GM21526 (cell line): ENCODE data around the gene ZNF615.
"Not testable (repeated sequence)": the region's sequence is repeated elsewhere in the genome, so short reads cannot be mapped to it uniquely, and the experiment has no call there.

ENCODE experiments used
- ATAC-seq: cut with Tn5 transposase; IDR thresholded peaks from one replicate; pipeline ENCODE4 v1.9.1; 2021; ENCODE audit warnings: moderate library complexity; ENCODE audit not compliant: unreplicated experiment, low FRiP score

The ZNF615 gene

DNA sequence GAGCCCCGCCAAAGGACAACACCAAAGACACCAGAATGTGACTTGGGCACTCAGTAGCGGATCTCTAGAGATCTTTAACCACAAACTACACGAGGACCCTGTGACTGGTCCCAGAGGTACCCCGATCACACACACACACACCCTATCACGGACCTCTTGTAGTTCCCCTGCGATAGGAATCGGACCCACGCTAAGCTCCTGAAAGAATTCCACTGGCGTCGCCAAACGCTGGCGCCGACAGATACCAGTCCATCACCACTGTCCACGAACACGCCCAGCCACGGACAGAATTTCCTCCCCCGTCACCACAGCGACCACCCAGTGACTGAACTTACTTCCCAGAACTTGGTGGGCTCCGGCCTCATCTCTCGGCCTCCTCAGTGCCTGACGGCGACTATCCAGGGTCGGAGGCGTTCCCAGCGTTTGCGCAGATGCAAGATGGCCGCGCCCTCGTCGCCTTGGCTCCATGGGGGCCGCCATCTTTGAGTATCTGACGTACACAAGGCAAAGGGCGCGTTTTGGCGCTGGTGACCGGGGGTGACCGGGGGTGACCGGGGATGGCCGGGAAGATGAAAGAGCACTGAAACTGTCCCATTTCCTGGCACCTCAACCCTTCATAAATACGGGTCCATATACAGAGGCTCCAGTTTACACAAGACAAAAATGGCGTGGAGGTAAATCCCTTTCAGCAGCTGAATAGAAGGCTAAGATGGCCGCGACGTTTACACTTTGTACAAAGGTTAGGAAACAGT lies at the start of gene ZNF615:
ZNF615 (minus strand) TSS at position 406 of the 752 bp plus-strand sequence. CDS start 4,500 bp downstream, outside the sequence.
- ATAC-seq, result peak; percentile 75

DNA sequence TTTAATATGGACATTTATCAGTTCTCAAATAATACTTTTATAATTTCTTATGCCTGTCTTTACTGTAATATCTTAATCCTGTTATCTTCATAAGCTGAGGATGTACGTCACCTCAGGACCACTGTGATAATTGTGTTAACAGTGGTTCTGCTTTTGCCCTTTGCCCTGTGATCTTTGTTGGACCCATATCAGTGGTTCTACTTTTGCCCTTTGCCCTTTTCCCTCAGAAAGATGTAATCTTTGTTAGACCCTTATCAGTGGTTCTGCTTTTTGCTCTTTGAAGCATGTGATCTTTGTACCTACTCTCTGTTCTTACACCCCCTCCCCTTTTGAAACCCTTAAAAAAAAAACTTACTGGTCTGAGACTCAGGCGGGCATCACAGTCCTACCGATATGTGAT lies 48.5 kb upstream of the ZNF615 start:
- ATAC-seq, result not testable (repeated sequence)

DNA sequence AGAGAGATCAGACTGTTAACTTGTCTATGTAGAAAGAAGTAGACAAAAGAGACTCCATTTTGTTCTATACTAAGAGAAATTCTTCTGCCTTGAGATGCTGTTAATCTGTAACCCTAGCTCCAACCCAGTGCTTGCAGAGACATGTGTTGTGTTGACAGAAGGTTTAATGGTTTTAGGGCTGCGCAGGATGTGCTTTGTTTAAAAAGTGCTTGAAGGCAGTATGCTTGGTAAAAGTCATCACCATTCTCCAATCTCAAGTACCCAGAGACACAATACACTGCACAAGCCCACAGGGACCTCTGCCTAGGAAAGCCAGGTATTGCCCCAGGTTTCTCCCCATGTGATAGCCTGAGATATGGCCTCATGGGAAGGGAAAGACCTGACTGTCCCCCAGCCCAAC lies 43.7 kb upstream of the ZNF615 start:
- not testable (repeated sequence) for ATAC-seq

DNA sequence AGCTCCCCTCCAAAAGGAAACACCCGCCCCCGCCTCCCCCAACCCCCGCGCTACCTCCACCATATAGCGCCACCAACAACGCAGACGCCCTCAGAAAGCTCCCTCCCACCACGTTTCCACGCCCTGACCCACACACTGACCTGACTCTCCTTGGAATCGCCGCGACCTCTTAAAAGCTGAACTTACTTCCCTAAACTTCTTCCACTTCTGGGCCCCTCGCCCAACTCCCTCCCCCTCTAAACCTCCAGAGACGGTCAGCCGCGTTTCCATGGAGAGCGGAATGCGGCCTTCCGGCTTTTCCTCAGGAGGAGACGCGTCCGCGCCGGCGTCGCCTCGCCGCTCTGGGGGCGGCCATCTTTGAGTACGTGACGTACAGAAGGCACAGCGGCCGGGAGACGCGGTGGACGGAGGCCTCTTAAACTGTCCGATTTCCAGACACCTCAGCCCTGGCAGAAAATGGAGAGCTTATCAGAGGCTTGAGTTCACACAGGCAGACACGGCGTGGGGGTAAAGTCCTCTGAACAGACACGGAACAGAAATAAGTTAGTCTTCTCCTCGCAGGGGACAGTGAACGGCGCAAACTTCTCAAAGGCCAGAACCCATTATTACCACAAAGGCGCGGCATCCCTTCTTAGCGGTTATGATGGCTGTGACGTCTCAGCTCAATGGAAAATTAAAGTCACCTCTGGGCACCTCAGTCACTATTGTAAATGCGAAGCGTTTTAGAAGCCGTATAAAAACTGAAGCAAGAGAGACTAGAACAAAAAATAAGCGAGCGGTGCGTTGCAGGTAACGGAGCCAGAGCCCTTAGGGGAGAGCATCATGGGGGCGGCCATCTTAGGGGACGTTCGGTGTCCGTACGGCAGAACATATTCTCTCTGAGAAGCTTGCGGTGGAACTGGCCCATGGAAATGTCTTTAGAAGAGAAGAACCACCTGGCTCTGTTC lies 40.8 kb upstream of the ZNF615 start, which contains the start of gene ZNF432:
ZNF432 (minus strand) TSS at position 284 of the 947 bp plus-strand sequence. CDS start 1,970 bp downstream, outside the sequence.
- peak; percentile 80 for ATAC-seq

DNA sequence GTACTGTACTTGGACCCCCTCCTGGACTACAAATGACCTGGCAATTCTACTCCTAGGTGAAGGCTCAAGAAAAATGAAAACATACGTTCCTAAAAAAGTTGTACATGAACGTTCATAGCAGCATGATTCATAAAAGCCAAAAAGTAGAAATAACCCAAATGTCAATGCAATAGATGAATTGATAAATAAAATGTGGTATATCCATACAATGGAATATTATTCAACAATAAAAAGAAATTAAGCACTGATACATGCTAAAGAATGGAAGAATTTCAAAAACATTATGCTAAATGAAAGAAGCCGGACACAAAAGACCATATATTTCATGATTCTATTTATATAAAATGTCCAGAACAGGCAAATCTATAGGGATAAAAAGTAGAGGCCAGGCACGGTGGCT lies 31.2 kb upstream of the ZNF615 start:
- ATAC-seq, result no peak

DNA sequence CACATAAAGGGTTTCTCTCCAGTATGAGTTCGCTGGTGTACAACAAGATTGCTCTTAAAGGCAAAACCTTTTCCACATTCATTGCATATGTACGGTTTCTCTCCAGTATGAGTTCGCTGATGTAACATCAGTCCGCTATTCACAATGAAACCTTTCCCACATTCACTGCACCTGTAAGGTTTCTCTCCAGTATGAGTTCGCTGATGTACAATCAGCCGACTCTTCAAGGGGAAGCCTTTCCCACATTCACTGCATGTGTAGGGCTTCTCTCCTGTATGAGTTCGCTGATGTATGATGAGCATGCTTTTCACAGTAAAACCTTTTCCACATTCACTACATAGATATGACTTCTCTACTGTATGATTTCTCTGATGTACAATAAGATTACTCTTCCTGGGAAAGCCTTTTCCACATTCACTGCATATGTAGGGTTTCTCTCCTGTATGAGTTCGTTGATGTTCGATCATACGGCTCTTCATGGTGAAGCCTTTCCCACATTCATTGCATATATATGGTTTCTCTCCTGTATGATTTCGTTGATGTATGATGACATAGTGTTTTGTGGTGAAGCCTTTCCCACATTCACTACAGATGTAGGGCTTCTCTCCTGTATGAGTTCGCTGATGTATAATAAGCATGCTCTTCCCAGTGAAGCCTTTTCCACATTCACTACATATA lies 26.2 kb upstream of the ZNF615 start:
- ATAC-seq, result no peak

DNA sequence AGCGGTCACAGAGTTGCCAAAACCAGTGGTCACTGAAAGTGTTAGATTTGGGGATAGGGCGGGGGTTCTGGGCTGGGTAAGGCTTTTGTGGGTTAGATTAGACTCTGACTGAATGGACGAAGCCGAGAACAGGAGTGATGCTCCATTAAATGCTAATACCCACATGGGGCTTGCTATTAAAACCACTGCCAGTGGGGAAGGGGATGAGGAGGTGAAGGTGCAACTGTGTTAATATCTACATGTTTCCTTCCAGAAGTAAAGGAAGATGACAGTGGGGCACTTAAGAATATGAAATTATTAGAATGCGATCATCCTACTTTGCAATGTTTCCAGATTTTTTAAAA lies 20.7 kb upstream of the ZNF615 start:
- ATAC-seq, result peak; percentile 21

DNA sequence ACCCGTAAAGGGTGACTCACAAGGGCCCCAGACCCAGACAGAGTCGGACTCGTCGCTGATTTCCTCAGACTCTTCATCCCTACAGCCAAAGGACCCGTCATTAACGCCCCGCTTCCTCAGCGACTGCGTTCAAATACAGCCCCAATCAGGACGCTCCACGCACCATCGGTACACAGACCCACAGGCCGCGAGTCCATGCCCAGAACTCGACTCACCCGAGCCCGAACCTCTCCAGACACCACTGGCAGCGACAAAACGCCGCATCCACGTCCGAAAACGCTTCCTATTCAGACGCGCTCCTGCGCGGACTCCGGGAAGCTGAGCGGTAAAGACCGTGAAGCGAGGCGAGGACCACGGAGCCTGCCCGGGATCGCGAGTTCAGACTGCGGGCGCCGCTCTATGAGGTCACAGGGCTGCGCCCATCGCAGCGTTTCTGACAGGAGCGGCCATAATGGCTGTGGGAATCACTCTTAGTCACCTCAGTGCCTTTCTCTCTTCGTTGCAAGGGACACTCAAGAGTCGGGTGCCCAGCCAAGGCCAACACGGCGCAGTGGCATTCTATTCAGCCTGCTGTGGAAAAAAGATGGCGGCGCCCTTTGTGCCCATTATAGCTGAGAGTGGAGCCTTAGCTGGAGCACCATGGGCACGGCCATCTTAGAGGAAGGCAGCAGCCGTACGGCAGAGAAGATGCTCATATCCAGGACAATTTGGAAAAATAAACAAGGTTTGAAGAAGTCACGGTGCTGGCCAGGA lies 20.2 kb upstream of the ZNF615 start, which contains the start of gene ZNF614:
ZNF614 (minus strand) TSS at position 353 of the 753 bp plus-strand sequence. CDS start 2,634 bp downstream, outside the sequence.
- ATAC-seq, result peak; percentile 78

DNA sequence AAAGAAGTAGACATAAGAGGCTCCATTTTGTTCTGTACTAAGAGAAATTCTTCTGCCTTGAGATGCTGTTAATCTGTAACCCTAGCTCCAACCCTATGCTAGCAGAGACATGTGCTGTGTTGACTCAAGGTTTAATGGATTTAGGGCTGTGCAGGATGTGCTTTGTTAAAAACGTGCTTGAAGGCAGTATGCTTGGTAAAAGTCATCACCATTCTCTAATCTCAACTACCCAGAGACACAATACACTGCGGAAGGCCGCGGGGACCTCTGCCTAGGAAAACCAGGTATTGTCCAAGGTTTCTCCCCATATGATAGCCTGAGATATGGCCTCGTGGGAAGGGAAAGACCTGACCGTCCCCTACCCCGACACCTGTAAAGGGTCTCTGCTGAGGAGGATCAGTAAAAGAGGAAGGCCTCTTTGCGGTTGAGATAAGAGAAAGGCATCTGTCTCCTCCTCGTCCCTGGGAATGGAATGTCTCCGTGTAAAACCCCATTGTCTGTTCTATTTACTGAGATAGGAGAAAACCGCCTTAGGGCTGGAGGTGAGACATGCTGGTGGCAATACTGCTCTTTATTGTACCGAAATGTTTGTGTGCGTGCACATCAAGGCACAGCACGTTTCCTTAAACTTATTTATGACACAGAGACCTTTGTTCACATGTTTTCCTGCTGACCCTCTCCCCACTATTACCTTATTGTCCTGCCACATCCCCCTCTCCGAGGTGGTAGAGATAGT lies 18.4 kb upstream of the ZNF615 start:
- ATAC-seq, result not testable (repeated sequence)

DNA sequence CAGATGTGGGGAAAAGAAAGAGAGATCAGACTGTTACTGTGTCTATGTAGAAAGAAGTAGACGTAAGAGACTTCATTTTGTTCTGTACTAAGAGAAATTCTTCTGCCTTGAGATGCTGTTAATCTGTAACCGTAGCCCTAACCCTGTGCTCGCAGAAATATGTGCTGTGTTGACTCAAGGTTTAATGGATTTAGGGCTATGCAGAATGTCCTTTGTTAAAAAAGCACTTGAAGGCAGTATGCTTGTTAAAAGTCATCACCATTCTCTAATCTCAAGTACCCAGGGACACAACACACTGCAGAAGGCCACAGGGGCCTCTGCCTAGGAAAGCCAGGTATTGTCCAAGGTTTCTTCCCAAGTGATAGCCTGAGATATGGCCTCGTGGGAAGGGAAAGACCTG lies 16.5 kb upstream of the ZNF615 start:
- not testable (repeated sequence) for ATAC-seq

DNA sequence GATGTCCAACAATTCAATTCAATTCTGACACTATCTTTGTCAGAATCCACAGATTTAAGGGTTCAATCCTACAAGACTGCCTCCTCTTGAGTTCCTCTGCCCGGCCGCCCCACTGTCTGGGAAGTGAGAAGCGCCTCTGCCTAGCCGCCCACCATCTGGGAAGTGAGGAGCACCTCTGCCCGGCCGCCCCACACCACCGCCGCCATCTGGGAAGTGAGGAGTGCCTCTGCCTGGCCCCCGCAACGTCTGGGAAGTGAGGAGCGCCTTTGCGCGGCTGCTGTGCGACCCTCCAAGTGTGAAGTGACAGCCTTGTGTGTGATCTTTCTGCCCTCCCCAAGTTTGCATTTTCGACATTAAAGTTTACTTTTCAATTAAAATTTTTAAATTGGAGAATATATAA lies 14.2 kb upstream of the ZNF615 start:
- no peak for ATAC-seq

DNA sequence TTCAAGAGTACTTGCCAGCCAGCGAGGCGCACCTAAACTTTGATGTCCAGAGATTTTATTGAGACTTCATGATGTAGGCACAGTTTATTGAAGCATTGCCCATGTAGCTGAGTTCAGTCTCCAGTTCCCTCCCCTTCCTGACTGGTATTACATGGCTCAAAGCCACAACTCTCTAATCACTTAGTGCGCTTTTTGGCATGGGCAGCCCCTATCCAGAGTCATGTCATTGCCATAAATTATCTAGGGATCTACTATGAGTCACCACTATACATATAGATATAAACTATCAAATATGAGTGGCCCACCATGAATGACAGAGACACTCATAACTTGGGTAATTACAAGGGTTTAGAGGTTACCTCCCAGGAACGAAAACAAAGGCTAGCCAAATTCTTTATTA lies 12.5 kb upstream of the ZNF615 start:
- ATAC-seq, result no peak

DNA sequence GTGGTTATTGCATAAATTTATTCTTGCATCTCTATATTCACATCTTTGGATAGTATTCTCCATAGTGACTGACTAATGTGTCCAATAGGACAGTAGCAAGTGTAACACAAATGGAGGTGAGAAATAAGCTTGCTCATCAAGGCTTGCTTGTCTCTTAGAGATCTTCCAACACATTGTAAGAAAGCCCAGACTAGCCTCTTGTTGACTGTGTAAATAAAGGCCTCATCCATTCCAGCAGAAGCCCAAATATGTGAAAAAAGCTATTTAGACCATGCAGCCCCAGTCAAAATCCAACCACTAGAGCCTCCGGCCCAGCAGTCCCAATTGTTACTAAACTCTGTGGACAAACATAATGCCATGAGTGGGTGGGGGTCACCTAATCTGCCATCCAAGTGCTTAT lies 2.7 kb upstream of the ZNF615 start:
- no peak for ATAC-seq

DNA sequence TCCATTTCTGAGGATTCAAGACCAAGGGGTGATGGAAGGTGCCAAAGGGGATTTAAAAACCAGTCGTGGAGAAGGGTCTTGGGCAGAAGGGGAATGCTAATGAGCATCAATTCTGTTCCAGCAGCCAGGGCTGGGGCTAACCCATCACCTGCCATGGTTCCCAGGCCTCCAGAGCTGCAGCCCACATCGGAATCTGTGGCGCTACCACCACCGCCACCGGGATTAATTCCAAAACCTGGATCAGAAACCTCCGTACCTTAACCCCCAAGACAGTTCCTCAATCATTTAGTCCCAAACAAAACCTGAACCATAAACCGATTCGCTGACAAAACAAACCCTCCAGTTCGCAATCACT lies 583 bp downstream of the ZNF615 start:
- ATAC-seq, result no peak

DNA sequence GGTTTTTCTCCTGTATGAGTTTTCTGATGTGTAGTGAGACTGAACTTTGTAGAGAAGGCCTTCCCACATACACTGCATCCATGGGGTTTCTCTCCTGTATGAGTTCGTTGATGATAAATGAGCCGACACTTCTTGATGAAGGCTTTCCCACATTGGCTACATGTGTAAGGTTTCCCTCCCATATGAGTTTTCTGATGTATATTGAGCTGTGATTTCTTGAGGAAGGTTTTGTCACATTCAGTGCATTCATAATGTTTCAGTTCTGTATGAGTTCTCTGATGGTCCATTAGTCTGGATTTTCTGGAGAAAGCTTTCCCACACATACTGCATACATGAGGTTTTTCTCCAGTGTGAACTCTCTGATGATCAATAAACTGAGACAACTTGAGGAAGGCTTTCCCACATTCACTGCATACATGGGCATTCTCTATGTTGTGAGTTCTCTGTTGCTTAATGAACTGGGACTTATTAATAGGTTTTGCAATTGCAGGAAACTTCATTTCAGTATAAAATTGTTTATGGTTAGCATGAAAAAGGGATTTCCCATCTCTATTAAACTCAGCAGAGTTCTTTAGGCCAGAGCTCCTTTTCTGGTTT lies 13.9 kb downstream of the ZNF615 start:
- ATAC-seq, result no peak

DNA sequence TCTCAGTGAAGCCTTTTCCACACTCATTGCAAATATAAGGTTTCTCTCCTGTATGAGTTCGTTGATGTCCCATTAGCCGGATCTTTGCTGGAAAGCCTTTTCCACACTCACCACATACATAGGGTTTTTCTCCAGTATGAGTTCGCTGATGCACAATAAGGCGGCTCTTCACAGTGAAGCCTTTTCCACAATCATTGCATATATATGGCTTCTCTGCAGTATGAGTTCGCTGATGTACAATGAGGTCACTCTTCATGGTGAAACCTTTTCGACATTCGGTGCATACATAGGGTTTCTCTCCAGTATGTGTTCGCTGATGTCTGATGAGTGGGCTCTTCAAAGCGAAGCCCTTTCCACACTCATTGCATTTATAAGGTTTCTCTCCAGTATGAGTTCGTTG lies 14.6 kb downstream of the ZNF615 start:
- ATAC-seq, result no peak

DNA sequence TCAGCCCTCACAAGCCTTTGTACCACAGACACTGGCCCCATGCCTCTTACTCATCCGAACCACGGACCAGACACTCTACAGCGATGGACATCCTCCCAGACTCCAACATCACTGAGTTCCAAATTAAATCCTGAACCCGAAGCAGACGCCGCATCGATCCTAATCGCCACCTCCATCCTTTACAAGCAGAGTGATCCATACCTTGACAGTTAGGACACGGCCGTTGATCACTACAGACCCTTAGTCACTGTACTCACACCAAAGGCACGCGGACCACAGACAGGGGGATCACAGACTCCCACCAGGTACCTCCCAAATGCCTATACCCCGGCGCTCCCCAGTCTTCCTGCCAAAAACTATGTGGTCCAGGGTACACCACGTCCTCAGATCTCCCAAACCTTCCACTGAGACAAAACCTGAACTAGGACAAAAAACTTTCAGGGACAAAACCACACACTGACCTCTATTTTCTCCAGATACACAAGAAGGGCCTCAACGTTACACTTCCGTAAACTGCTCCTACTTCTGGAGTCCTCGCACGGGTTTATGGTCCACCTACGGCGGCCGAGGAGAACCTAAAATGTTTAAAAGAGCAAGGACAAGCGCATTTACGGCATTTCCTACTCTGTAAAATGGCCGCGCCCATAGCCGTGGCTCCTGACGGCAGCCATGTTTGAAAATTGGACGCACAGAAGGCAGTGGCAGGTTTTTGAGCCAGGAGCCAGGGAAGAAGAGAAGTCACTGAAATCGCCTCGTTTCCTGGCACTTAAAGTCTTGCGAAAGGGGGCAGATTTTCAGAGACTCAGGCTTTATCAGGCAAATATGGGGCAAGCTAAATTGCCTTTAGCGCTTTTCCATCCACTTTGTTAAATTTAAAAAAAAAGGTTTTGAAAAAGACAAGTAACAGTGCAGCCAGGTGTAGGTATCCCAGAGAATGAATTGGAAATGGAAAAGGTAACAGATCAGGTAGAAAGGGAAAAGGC lies 21.4 kb downstream of the ZNF615 start, which contains the start of gene ZNF350:
ZNF350 (minus strand) TSS at position 532 of the 983 bp plus-strand sequence. CDS start 12,480 bp downstream, outside the sequence.
- ATAC-seq, result peak; percentile 77

DNA sequence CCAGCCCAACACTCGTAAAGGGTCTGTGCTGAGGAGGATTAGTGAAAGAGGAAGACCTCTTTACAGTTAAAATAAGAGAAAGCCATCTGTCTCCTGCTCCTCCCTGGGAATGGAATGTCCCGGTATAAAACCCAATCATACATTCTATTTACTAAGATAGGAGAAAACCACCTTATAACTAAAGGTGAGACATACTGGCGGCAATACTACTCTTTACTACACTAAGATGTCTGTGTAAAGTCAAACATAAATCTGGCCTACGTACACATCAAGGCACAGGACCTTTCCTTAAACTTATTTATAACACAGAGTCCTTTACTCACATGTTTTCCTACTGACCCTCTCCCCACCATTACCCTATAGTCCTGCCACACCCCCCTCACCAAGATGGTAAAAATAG lies 24.6 kb downstream of the ZNF615 start:
- no peak for ATAC-seq
